Measurements from ENCODE around the gene FRMD4A.
"Not testable (repeated sequence)": the region's sequence is repeated elsewhere in the genome, so short reads cannot be mapped to it uniquely, and the experiment has no call there.

FRMD4A gene

GRCh38 chr10:14146501-14146900, 184.2 kb downstream of the FRMD4A start:
- no peak for DNase-seq (ENCODE audit: low read depth)

- DNase-seq (ENCODE audit: low read depth), result no peak
These were observed 184.7 kb downstream of the FRMD4A start for GRCh38 chr10:14146025-14146424.

GRCh38 chr10:14144451-14144850, 186.3 kb downstream of the FRMD4A start:
- DNase-seq (ENCODE audit: low read depth), result no peak

GRCh38 chr10:14142606-14143250, 188.0 kb downstream of the FRMD4A start:
- no peak for DNase-seq (ENCODE audit: low read depth)

- no peak for DNase-seq (ENCODE audit: low read depth)
These were observed 189.4 kb downstream of the FRMD4A start for GRCh38 chr10:14141283-14141682.

- no peak for DNase-seq (ENCODE audit: low read depth)
These were observed 193.3 kb downstream of the FRMD4A start for GRCh38 chr10:14137391-14137790.

GRCh38 chr10:14135196-14135595, 195.5 kb downstream of the FRMD4A start:
- not testable (repeated sequence) for DNase-seq (ENCODE audit: low read depth)

- DNase-seq (ENCODE audit: low read depth), result no peak
These were observed 196.4 kb downstream of the FRMD4A start for GRCh38 chr10:14134275-14134674.

GRCh38 chr10:14131261-14131960, 199.3 kb downstream of the FRMD4A start:
- DNase-seq (ENCODE audit: low read depth), result no peak

GRCh38 chr10:14129770-14130169, 201.0 kb downstream of the FRMD4A start:
- DNase-seq (ENCODE audit: low read depth), result no peak

GRCh38 chr10:14128519-14128918, 202.2 kb downstream of the FRMD4A start:
- DNase-seq (ENCODE audit: low read depth), result no peak

- no peak for DNase-seq (ENCODE audit: low read depth)
These were observed 203.9 kb downstream of the FRMD4A start for GRCh38 chr10:14126697-14127440.

- no peak for DNase-seq (ENCODE audit: low read depth)
These were observed 205.2 kb downstream of the FRMD4A start for GRCh38 chr10:14125564-14125963.

GRCh38 chr10:14124941-14125340, 205.8 kb downstream of the FRMD4A start:
- DNase-seq (ENCODE audit: low read depth), result no peak

- no peak for DNase-seq (ENCODE audit: low read depth)
These were observed 207.6 kb downstream of the FRMD4A start for GRCh38 chr10:14123139-14123538.

- DNase-seq (ENCODE audit: low read depth), result no peak
These were observed 209.9 kb downstream of the FRMD4A start for GRCh38 chr10:14120812-14121211.

- DNase-seq (ENCODE audit: low read depth), result no peak
These were observed 211.8 kb downstream of the FRMD4A start for GRCh38 chr10:14118953-14119352.

- DNase-seq (ENCODE audit: low read depth), result no peak
These were observed 213.9 kb downstream of the FRMD4A start for GRCh38 chr10:14116837-14117236.

GRCh38 chr10:14116021-14116420, 214.7 kb downstream of the FRMD4A start:
- DNase-seq (ENCODE audit: low read depth), result no peak

GRCh38 chr10:14114791-14115190, 215.9 kb downstream of the FRMD4A start:
- DNase-seq (ENCODE audit: low read depth), result no peak

GRCh38 chr10:14112056-14112455, 218.7 kb downstream of the FRMD4A start:
- DNase-seq (ENCODE audit: low read depth), result no peak

- no peak for DNase-seq (ENCODE audit: low read depth)
These were observed 219.5 kb downstream of the FRMD4A start for GRCh38 chr10:14111208-14111607.

GRCh38 chr10:14106828-14107227, 223.9 kb downstream of the FRMD4A start:
- DNase-seq (ENCODE audit: low read depth), result no peak

Measured in CMK (cell line).